ENCODE measurements around the gene PNMA1. TPM values are rescaled to one million over a fixed set of nuclear protein-coding genes. Genes with fewer than 3 reads are reported as not detected.
A peak's percentile ranks its signal among the peaks of the same experiment; 100 is the strongest.

Gene PNMA1
- total and polyA plus RNA-seq, 9 of the 15 experiments (the other 6 are each of a cell fraction or from before 2014, with no cell fraction given), result 1.7 to 26.4 (median 8.7) TPM

DNA sequence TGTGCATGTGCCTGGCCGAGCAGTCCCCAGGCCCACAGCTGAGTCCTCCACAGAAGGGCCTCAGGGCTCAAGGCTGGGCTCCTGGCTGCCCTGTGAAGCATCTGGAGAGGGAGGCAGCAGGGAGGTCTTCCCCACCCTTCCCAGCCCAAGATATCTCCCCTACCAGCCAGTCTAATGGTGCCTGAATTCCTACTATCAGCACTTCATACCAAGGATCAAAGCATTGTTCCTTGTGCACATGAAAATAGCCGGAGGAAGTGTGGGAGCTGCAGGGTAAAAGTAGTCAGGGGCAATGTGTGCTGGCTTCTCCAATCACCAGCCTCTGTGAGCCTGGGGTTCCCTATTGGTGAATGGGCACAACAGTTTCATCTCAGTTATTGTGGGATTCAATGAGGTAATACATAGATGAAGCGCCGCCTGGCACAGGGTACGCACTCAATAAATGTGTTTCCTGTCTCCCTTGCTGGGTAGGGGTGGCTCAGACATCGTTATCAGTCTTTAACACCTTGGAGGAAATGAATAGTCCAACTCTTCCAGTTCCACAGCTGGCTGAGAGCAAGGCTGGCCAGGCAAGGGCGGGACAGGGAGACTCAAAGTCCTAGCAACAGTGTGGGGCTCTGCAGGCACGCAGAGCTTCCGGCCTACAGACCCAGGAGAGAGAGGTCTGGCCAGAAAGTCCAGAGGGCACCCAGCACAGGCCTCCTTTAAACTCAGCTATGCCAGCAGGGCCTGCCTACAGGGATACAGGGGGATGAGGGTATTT lies 39.1 kb upstream of the PNMA1 start (continued):
- TF ChIP-seq, protein P1, sequence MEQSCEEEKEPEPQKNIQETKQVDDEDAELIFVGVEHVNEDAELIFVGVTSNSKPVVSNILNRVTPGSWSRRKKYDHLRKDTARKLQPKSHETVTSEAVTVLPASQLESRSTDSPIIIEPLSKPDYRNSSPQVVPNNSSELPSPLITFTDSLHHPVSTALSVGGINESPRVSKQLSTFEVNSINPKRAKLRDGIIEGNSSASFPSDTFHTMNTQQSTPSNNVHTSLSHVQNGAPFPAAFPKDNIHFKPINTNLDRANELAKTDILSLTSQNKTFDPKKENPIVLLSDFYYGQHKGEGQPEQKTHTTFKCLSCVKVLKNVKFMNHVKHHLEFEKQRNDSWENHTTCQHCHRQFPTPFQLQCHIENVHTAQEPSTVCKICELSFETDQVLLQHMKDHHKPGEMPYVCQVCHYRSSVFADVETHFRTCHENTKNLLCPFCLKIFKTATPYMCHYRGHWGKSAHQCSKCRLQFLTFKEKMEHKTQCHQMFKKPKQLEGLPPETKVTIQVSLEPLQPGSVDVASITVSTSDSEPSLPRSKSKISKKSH (CRISPR knock-in tag; IDR thresholded peaks at IDR 0.05), result no peak
- TF ChIP-seq ZNF146 (CRISPR knock-in tag; IDR thresholded peaks at IDR 0.05; ENCODE audit: unreplicated experiment), result no peak
- TF ChIP-seq GTF2E2 (tag; IDR thresholded peaks at IDR 0.05), result no peak
- TF ChIP-seq, protein P2, sequence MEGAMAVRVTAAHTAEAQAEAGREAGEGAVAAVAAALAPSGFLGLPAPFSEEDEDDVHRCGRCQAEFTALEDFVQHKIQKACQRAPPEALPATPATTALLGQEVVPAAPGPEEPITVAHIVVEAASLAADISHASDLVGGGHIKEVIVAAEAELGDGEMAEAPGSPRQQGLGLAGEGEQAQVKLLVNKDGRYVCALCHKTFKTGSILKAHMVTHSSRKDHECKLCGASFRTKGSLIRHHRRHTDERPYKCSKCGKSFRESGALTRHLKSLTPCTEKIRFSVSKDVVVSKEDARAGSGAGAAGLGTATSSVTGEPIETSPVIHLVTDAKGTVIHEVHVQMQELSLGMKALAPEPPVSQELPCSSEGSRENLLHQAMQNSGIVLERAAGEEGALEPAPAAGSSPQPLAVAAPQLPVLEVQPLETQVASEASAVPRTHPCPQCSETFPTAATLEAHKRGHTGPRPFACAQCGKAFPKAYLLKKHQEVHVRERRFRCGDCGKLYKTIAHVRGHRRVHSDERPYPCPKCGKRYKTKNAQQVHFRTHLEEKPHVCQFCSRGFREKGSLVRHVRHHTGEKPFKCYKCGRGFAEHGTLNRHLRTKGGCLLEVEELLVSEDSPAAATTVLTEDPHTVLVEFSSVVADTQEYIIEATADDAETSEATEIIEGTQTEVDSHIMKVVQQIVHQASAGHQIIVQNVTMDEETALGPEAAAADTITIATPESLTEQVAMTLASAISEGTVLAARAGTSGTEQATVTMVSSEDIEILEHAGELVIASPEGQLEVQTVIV (CRISPR knock-in tag; IDR thresholded peaks at IDR 0.05; ENCODE audit: borderline replicate concordance), result no peak
- TF ChIP-seq PYGO2 (tag; IDR thresholded peaks at IDR 0.05), result no peak
- no peak for TF ChIP-seq ZFP1 (CRISPR knock-in tag; IDR thresholded peaks at IDR 0.05)
- no peak for TF ChIP-seq CHD2 (IDR thresholded peaks at IDR 0.05; ENCODE audit: low read depth, low read length)
- TF ChIP-seq CREBBP (IDR thresholded peaks at IDR 0.05; ENCODE audit: low read depth, low read length), result no peak
- no peak for TF ChIP-seq HMGN3 (IDR thresholded peaks at IDR 0.05; ENCODE audit: borderline replicate concordance, extremely low read depth, insufficient read length, low read depth, low read length)
- no peak for TF ChIP-seq ZNF79 (CRISPR knock-in tag; IDR thresholded peaks at IDR 0.05; ENCODE audit: low read depth)
- TF ChIP-seq, protein P3, sequence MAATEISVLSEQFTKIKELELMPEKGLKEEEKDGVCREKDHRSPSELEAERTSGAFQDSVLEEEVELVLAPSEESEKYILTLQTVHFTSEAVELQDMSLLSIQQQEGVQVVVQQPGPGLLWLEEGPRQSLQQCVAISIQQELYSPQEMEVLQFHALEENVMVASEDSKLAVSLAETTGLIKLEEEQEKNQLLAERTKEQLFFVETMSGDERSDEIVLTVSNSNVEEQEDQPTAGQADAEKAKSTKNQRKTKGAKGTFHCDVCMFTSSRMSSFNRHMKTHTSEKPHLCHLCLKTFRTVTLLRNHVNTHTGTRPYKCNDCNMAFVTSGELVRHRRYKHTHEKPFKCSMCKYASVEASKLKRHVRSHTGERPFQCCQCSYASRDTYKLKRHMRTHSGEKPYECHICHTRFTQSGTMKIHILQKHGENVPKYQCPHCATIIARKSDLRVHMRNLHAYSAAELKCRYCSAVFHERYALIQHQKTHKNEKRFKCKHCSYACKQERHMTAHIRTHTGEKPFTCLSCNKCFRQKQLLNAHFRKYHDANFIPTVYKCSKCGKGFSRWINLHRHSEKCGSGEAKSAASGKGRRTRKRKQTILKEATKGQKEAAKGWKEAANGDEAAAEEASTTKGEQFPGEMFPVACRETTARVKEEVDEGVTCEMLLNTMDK (IDR thresholded peaks at IDR 0.05; ENCODE audit: borderline replicate concordance, insufficient read depth, low read depth, low read length, poor library complexity, severe bottlenecking), result no peak
- TF ChIP-seq SREBF2 (CRISPR knock-in tag; IDR thresholded peaks at IDR 0.05), result no peak
- no peak for TF ChIP-seq ZNF224 (CRISPR knock-in tag; IDR thresholded peaks at IDR 0.05)
- TF ChIP-seq, protein P4, sequence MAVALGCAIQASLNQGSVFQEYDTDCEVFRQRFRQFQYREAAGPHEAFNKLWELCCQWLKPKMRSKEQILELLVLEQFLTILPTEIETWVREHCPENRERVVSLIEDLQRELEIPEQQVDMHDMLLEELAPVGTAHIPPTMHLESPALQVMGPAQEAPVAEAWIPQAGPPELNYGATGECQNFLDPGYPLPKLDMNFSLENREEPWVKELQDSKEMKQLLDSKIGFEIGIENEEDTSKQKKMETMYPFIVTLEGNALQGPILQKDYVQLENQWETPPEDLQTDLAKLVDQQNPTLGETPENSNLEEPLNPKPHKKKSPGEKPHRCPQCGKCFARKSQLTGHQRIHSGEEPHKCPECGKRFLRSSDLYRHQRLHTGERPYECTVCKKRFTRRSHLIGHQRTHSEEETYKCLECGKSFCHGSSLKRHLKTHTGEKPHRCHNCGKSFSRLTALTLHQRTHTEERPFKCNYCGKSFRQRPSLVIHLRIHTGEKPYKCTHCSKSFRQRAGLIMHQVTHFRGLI (CRISPR knock-in tag; IDR thresholded peaks at IDR 0.05), result no peak
- TF ChIP-seq ZNF232 (CRISPR knock-in tag; IDR thresholded peaks at IDR 0.05), result no peak
- peak; percentile 42; the same call in 1 of the 2 replicates for TF ChIP-seq FOSL1 (tag; conservative IDR thresholded peaks at IDR 0.05)
- TF ChIP-seq, protein P5, sequence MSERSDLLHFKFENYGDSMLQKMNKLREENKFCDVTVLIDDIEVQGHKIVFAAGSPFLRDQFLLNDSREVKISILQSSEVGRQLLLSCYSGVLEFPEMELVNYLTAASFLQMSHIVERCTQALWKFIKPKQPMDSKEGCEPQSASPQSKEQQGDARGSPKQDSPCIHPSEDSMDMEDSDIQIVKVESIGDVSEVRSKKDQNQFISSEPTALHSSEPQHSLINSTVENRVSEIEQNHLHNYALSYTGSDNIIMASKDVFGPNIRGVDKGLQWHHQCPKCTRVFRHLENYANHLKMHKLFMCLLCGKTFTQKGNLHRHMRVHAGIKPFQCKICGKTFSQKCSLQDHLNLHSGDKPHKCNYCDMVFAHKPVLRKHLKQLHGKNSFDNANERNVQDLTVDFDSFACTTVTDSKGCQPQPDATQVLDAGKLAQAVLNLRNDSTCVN (CRISPR knock-in tag; IDR thresholded peaks at IDR 0.05), result no peak
